A549 (cell line): Measurements from ENCODE around the gene SRA1. TPM values are rescaled to one million over a fixed set of nuclear protein-coding genes. Genes with fewer than 3 reads are reported as not detected.

Experiments used
- ATAC-seq, 2 experiments: fragments of 200-7000 bp in 1 of 2; fragments of >200 bp in 1 of 2; cut with Nextera tagmentation in 1 of 2; cut with Tn5 transposase in 1 of 2; 3 replicates each; pipeline versions ENCODE4 v1.8.0 to v1.9.1; 2018 to 2020; ENCODE audit warnings: mild to moderate bottlenecking in 1 of 2, moderate library complexity in 1 of 2
- CTCF ChIA-PET: fragments of 300-600 bp; sonication (Branson Sonifier 250); formaldehyde crosslinking; extraction: SDS; loops from one replicate; lab custom pipeline; 2021; ENCODE audit warnings: antibody characterized with exemption, inconsistent platforms; lab: Yijun Ruan, JAX
- POLR2A ChIA-PET: fragments of 350-600 bp; formaldehyde crosslinking; extraction: SDS; loops from one replicate; lab custom pipeline; 2021; ENCODE audit warnings: antibody characterized with exemption, inconsistent platforms; lab: Yijun Ruan, JAX
- DNase-seq, 2 experiments: peaks; one replicate each; pipeline versions ENCODE4 v3.0.0 to v3.0.0-alpha.2; 2011 to 2016; ENCODE audit warnings: low read depth in 1 of 2, low spot score in 1 of 2
- FAIRE-seq: peaks from 2 replicates; lab custom pipeline; 2011; peaks lifted over from hg19 to GRCh38; lab: Jason Lieb, UNC
- H3K27ac ChIP-seq, 2 experiments: fragments of >200 bp; sonication (Bioruptor Twin); formaldehyde crosslinking; 3 replicates each; pipeline ENCODE4 v1.5.1; 2016 to 2017
- H3K4me1 ChIP-seq: fragments of >200 bp; sonication (Bioruptor Twin); formaldehyde crosslinking; 3 replicates; pipeline ENCODE4 v1.6.1; 2016
- H3K4me2 ChIP-seq: fragments of >200 bp; sonication (Bioruptor Twin); formaldehyde crosslinking; 3 replicates; pipeline ENCODE4 v1.6.1; 2016
- H3K4me3 ChIP-seq: fragments of >200 bp; sonication (Bioruptor Twin); formaldehyde crosslinking; 3 replicates; pipeline ENCODE4 v1.5.1; 2016
- H3K9me3 ChIP-seq: fragments of >200 bp; sonication (Bioruptor Twin); formaldehyde crosslinking; 3 replicates; pipeline ENCODE4 v1.6.1; 2016
- CBX2 ChIP-seq: fragments of 200-600 bp; sonication (generic); IDR thresholded peaks from 2 replicates; pipeline ENCODE4 v1.6.1; 2016; ENCODE audit warnings: low read depth, mild to moderate bottlenecking, borderline replicate concordance
- CEBPB ChIP-seq, 2 experiments: fragments of >200 bp in 1 of 2; sonication (Bioruptor Twin) in 1 of 2; formaldehyde crosslinking in 1 of 2; IDR thresholded peaks; 2 replicates each; pipeline ENCODE4 v1.6.1; 2012 to 2016
- CHD2 ChIP-seq: fragments of 150-350 bp; IDR thresholded peaks from 2 replicates; pipeline ENCODE4 v1.6.1; 2014; ENCODE audit warnings: low read length; ENCODE audit not compliant: partially characterized antibody
- EHF ChIP-seq: fragments of 250-450 bp; sonication (Bioruptor Pico); IDR thresholded peaks from 2 replicates; pipeline ENCODE4 v1.5.0; 2020; ENCODE audit warnings: mild to moderate bottlenecking
- EHMT2 ChIP-seq: fragments of 200-600 bp; sonication (generic); IDR thresholded peaks from 2 replicates; pipeline ENCODE4 v1.6.1; 2016; ENCODE audit warnings: antibody characterized with exemption, low read depth, mild to moderate bottlenecking, moderate library complexity
- EP300 ChIP-seq, 2 experiments: fragments of >200 bp; sonication (Bioruptor Twin); formaldehyde crosslinking; IDR thresholded peaks; 2 replicates in 1 of 2; 3 replicates in 1 of 2; pipeline ENCODE4 v1.6.1; 2016 to 2017
- FOSL2 ChIP-seq, 2 experiments: fragments of 450-650 bp in 1 of 2; fragments of >200 bp in 1 of 2; sonication (Bioruptor Twin) in 1 of 2; formaldehyde crosslinking; IDR thresholded peaks; 2 replicates each; pipeline versions ENCODE4 v1.5.0 to v1.6.1; 2016 to 2020; ENCODE audit warnings: mild to moderate bottlenecking in 1 of 2, moderate library complexity in 1 of 2
- GATA3 ChIP-seq: IDR thresholded peaks from 2 replicates; pipeline ENCODE4 v1.6.1; 2012; ENCODE audit warnings: borderline replicate concordance
- HEYL ChIP-seq: fragments of 250-450 bp; sonication (Bioruptor Pico); IDR thresholded peaks from 2 replicates; pipeline ENCODE4 v1.8.0; 2021; ENCODE audit warnings: mild to moderate bottlenecking, moderate library complexity
- HOXA7 ChIP-seq: fragments of 250-450 bp; sonication (Bioruptor Pico); IDR thresholded peaks from 2 replicates; pipeline ENCODE4 v1.5.0; 2020; ENCODE audit warnings: mild to moderate bottlenecking, moderate library complexity
- HOXB13 ChIP-seq: fragments of 250-450 bp; sonication (Bioruptor Pico); IDR thresholded peaks from 2 replicates; pipeline ENCODE4 v1.5.0; 2020; ENCODE audit warnings: low read depth, mild to moderate bottlenecking, moderate library complexity
- HOXB5 ChIP-seq: fragments of 250-450 bp; sonication (Bioruptor Pico); IDR thresholded peaks from 2 replicates; pipeline ENCODE4 v1.5.0; 2020; ENCODE audit warnings: mild to moderate bottlenecking, moderate library complexity
- KDM5A ChIP-seq: fragments of 200-600 bp; sonication (generic); IDR thresholded peaks from 2 replicates; pipeline ENCODE4 v1.6.1; 2016; ENCODE audit warnings: antibody characterized with exemption, mild to moderate bottlenecking
- MAFK ChIP-seq: fragments of 450-650 bp; IDR thresholded peaks from 2 replicates; pipeline ENCODE4 v1.6.1; 2014; ENCODE audit not compliant: partially characterized antibody
- NFE2L2 ChIP-seq: fragments of 150-350 bp; conservative IDR thresholded peaks from 2 replicates; pipeline ENCODE4 v1.6.1; 2014; ENCODE audit warnings: low read length
- NPAS2 ChIP-seq: fragments of 250-450 bp; sonication (Bioruptor Pico); IDR thresholded peaks from 2 replicates; pipeline ENCODE4 v1.8.0; 2022; ENCODE audit warnings: mild to moderate bottlenecking, moderate library complexity, borderline replicate concordance
- NR3C1 ChIP-seq: fragments of >200 bp; sonication (Bioruptor Twin); formaldehyde crosslinking; IDR thresholded peaks from 3 replicates; pipeline ENCODE4 v1.6.1; 2017
- PBX3 ChIP-seq: IDR thresholded peaks from 2 replicates; pipeline ENCODE4 v1.6.1; 2012
- POLR2AphosphoS2 ChIP-seq: conservative IDR thresholded peaks from 2 replicates; pipeline ENCODE4 v1.6.1; 2012; ENCODE audit warnings: low read length, improper control_type of control experiment, inconsistent platforms
- RAD21 ChIP-seq, 2 experiments: fragments of >200 bp in 1 of 2; sonication (Bioruptor Twin) in 1 of 2; formaldehyde crosslinking in 1 of 2; IDR thresholded peaks in 1 of 2; conservative IDR thresholded peaks in 1 of 2; 2 replicates in 1 of 2; 3 replicates in 1 of 2; pipeline ENCODE4 v1.6.1; 2012 to 2018; ENCODE audit warnings: inconsistent platforms in 1 of 2
- RNF2 ChIP-seq: fragments of 200-600 bp; sonication (generic); IDR thresholded peaks from 2 replicates; pipeline ENCODE4 v1.6.1; 2016; ENCODE audit warnings: low read depth, mild to moderate bottlenecking, antibody characterized with exemption, moderate library complexity, borderline replicate concordance
- TP53 ChIP-seq: fragments of 250-450 bp; sonication (Bioruptor Pico); IDR thresholded peaks from 2 replicates; pipeline ENCODE4 v1.5.0; 2021; ENCODE audit warnings: mild to moderate bottlenecking, moderate library complexity
- ZC3H11A ChIP-seq: fragments of 450-650 bp; IDR thresholded peaks from 2 replicates; pipeline ENCODE4 v1.6.1; 2014; ENCODE audit warnings: antibody characterized with exemption, mild to moderate bottlenecking
- ZSCAN20 ChIP-seq: fragments of 250-450 bp; sonication (Bioruptor Pico); IDR thresholded peaks from 2 replicates; pipeline ENCODE4 v1.8.0; 2022; ENCODE audit warnings: mild to moderate bottlenecking, moderate library complexity
- WGBS: methylation state at CpG from one replicate; pipeline ENCODE4 v1.1.6; 2017; ENCODE audit errors: missing lambda C conversion rate; 5-methylcytosine and 5-hydroxymethylcytosine counted together
- polyA plus RNA-seq, 4 experiments: library from polyadenylated mRNA; depleted of rRNA in 3 of 4; stranded (reverse); fragments of >200 nt; fragmentation: RNase III in 1 of 4; extraction: RNeasy Plus Mini Kit Qiagen cat#74134 plus additional on column Dnase treatment in 1 of 4; gene quantifications; 2 replicates in 3 of 4; 3 replicates in 1 of 4; pipeline ENCODE4 v1.2.3, GENCODE V29; 2011 to 2017
- TF ChIP-seq, protein P1 (sequence below): fragments of 200-600 bp; sonication (generic); IDR thresholded peaks from 2 replicates; pipeline ENCODE4 v1.6.1; 2016; ENCODE audit warnings: antibody characterized with exemption, mild to moderate bottlenecking, moderate library complexity
- TF ChIP-seq, protein P2 (sequence below): fragments of 250-450 bp; sonication (Bioruptor Pico); IDR thresholded peaks from 2 replicates; pipeline ENCODE4 v1.5.0; 2020; ENCODE audit warnings: low read depth, mild to moderate bottlenecking, moderate library complexity

The SRA1 gene
- polyA plus RNA-seq, 2 of the 4 experiments (the other 2 are of a cell fraction) = 28.6 to 50.8 TPM

GRCh38 chr5:140590861-140591260 lies 33.6 kb upstream of the SRA1 start:
- no peaks in the 10 kb centered on the region for H3K9me3 ChIP-seq
- no peak for ATAC-seq
- FAIRE-seq = no peak
- H3K4me2 ChIP-seq = no peak overlapping the region
- POLR2A ChIA-PET = no interaction called here
- no peak for DNase-seq
- no peak overlapping the region for H3K27ac ChIP-seq
- H3K4me1 ChIP-seq = no peaks in the 10 kb centered on the region
- TF ChIP-seq EP300 (IDR thresholded peaks at IDR 0.05) = no peak
- no peak for TF ChIP-seq HOXA7 (CRISPR knock-in tag)
- TF ChIP-seq HOXB5 (CRISPR knock-in tag) = no peak
- no peak for TF ChIP-seq GATA3
- TF ChIP-seq FOSL2 (IDR thresholded peaks at IDR 0.05) = no peak
- TF ChIP-seq FOSL2 (CRISPR knock-in tag; IDR thresholded peaks at IDR 0.05) = no peak
- TF ChIP-seq RNF2 = no peak
- no peak for TF ChIP-seq NFE2L2
- TF ChIP-seq ZC3H11A = no peak
- no peak for TF ChIP-seq TP53 (CRISPR knock-in tag)
- TF ChIP-seq EHF (CRISPR knock-in tag) = no peak
- no peak for TF ChIP-seq ZSCAN20
- TF ChIP-seq NPAS2 = no peak
- no peak for TF ChIP-seq HEYL (CRISPR knock-in tag)
- TF ChIP-seq KDM5A = no peak
- no peak for TF ChIP-seq EHMT2
- TF ChIP-seq, protein P1, sequence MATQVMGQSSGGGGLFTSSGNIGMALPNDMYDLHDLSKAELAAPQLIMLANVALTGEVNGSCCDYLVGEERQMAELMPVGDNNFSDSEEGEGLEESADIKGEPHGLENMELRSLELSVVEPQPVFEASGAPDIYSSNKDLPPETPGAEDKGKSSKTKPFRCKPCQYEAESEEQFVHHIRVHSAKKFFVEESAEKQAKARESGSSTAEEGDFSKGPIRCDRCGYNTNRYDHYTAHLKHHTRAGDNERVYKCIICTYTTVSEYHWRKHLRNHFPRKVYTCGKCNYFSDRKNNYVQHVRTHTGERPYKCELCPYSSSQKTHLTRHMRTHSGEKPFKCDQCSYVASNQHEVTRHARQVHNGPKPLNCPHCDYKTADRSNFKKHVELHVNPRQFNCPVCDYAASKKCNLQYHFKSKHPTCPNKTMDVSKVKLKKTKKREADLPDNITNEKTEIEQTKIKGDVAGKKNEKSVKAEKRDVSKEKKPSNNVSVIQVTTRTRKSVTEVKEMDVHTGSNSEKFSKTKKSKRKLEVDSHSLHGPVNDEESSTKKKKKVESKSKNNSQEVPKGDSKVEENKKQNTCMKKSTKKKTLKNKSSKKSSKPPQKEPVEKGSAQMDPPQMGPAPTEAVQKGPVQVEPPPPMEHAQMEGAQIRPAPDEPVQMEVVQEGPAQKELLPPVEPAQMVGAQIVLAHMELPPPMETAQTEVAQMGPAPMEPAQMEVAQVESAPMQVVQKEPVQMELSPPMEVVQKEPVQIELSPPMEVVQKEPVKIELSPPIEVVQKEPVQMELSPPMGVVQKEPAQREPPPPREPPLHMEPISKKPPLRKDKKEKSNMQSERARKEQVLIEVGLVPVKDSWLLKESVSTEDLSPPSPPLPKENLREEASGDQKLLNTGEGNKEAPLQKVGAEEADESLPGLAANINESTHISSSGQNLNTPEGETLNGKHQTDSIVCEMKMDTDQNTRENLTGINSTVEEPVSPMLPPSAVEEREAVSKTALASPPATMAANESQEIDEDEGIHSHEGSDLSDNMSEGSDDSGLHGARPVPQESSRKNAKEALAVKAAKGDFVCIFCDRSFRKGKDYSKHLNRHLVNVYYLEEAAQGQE = no peak
- TF ChIP-seq, protein P2, sequence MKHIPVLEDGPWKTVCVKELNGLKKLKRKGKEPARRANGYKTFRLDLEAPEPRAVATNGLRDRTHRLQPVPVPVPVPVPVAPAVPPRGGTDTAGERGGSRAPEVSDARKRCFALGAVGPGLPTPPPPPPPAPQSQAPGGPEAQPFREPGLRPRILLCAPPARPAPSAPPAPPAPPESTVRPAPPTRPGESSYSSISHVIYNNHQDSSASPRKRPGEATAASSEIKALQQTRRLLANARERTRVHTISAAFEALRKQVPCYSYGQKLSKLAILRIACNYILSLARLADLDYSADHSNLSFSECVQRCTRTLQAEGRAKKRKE (CRISPR knock-in tag) = no peak
- no peak for TF ChIP-seq MAFK
- TF ChIP-seq RAD21 (conservative IDR thresholded peaks at IDR 0.05 in 1 of 2, IDR thresholded peaks at IDR 0.05 in 1 of 2) = no peak
- TF ChIP-seq HOXB13 = no peak
- 80% methylated on average over 4 of the region's 7 CpGs for WGBS
- no peak overlapping the region for H3K4me3 ChIP-seq
- CTCF ChIA-PET = interaction anchor here (0.9 to 1.9 kb wide), 3 partner anchors 9 to 44 kb away, joined by 3 to 4 read pairs (median 4); no protein-coding TSS in a partner anchor

DNA sequence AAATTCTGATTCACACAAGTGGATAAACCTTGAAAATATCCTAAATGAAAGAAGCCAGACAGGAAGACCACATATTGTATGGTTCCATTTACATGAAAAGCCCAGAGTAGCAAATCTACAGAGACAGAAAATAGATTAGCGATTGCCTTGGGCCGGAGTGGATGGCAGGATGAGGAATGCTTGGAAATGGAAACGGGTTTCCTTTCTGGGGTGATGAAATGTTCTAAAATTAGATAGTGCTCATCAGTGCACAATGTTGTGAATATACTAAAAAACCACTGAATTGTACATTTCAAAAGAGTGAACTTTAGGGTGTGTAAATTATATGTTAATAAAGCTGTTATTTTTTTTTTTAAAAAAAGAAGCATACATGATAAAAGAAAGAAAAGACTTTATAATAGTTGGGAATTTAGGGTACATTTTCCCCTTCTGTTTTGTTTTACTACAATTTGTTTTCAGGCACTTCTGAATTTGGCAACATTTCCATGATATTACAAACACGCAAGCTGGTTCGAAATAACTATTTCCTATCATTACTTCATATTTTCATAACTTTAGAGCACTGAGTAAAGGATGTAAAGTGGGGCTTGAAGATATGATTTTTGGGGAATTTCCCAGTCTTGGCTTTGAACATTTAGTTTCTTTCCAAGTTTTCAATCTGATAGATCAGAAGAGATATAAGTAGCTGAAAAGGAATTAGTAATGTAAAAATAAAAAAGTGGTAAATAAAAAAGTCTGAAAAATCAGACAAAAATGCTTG lies 31.2 kb upstream of the SRA1 start:
- no peaks in the 10 kb centered on the region for H3K9me3 ChIP-seq
- no peak overlapping the region for H3K27ac ChIP-seq
- FAIRE-seq (no peak), DNase-seq (no peak), ATAC-seq (no peak)
- no peak overlapping the region for H3K4me2 ChIP-seq
- H3K4me3 ChIP-seq = no peak overlapping the region
- ChIA-PET CTCF (no interaction called here), POLR2A (interaction anchor here (1.6 kb wide), 1 partner anchor 24 kb away, joined by 3 read pairs; the partner anchor contains the start of gene APBB3)
- WGBS = 80% methylated on average over 5 of the region's 5 CpGs
- no peak for TF ChIP-seq CBX2
- TF ChIP-seq POLR2AphosphoS2 = no peak
- no peak for TF ChIP-seq CHD2
- no peak for TF ChIP-seq CEBPB (IDR thresholded peaks at IDR 0.05)
- no peak for TF ChIP-seq NR3C1
- no peak for TF ChIP-seq PBX3
- no peak for TF ChIP-seq FOSL2 (IDR thresholded peaks at IDR 0.05)
- no peak for TF ChIP-seq FOSL2 (CRISPR knock-in tag; IDR thresholded peaks at IDR 0.05)
- no peaks in the 10 kb centered on the region for H3K4me1 ChIP-seq
